ENCODE results near the gene GNGT2. TPM values are rescaled to one million over a fixed set of nuclear protein-coding genes. Genes with fewer than 3 reads are reported as not detected.
A peak's percentile ranks its signal among the peaks of the same experiment; 100 is the strongest.

Gene GNGT2
- total and polyA plus RNA-seq, 2 of the 4 experiments (the other 2 are of a cell fraction): 0.18 to 0.79 TPM

- Histone ChIP-seq H3K9me1 (ENCODE audit: insufficient read depth, low read length) (no peaks in the 10 kb centered on the region), H3K36me3 (ENCODE audit: control insufficient read depth, insufficient read depth, low read length) (no peaks in the 10 kb centered on the region), H2BK120ac (ENCODE audit: low read depth, low read length) (no peak overlapping the region), H4K91ac (ENCODE audit: insufficient read depth, low read depth, low read length) (no peak overlapping the region), H2AK9ac (replicated peaks; ENCODE audit: low read depth, low read length, poor library complexity) (no peak overlapping the region), H3K4me3 (ENCODE audit: insufficient read depth, low read depth, low read length) (no peak overlapping the region), H3K56ac (ENCODE audit: extremely low read depth, insufficient read depth, low read length) (no peak overlapping the region), H3K23ac (ENCODE audit: low read depth, low read length) (no peak overlapping the region), H3K27me3 (ENCODE audit: control insufficient read depth, insufficient read depth, low read length) (peaks cover 7% of the 10 kb centered on the region; the same call in 1 of the 2 replicates), H2BK5ac (ENCODE audit: low read depth, low read length, poor library complexity, severe bottlenecking) (no peak overlapping the region), H2AK5ac (ENCODE audit: low read depth, low read length) (no peak overlapping the region), H4K20me1 (ENCODE audit: insufficient read depth, low read length) (no peaks in the 10 kb centered on the region), H2AFZ (replicated peaks; ENCODE audit: low read length, poor library complexity) (peak overlapping the region; percentile 51), H3K14ac (replicated peaks; ENCODE audit: low read depth, low read length) (no peak overlapping the region), H3K4ac (ENCODE audit: low read depth, low read length) (no peak overlapping the region), H4K8ac (ENCODE audit: low read depth in 2 of 2, low read length in 2 of 2) (no peak overlapping the region), H3K79me1 (ENCODE audit: low read depth in 1 of 2, low read length in 2 of 2) (no peaks in the 10 kb centered on the region), H4K5ac (ENCODE audit: low read depth, low read length) (no peak overlapping the region), H3K27ac (ENCODE audit: insufficient read depth, low read length) (no peak overlapping the region), H2BK15ac (ENCODE audit: low read depth, low read length) (no peak overlapping the region), H3K9ac (ENCODE audit: low read depth, low read length) (no peak overlapping the region), H3K9me3 (ENCODE audit: control insufficient read depth, insufficient read depth, low read length) (no peaks in the 10 kb centered on the region), H3K18ac (ENCODE audit: low read depth, low read length) (no peak overlapping the region), H3K4me2 (ENCODE audit: low read depth, low read length) (no peak overlapping the region), H2BK20ac (ENCODE audit: low read depth, low read length) (no peak overlapping the region), H3K4me1 (ENCODE audit: control insufficient read depth, insufficient read depth, low read length) (no peaks in the 10 kb centered on the region)
- dilution Hi-C loops (cut with HindIII; ENCODE audit: low sequenced_read_pairs, unreplicated experiment) (no loop called here), in situ Hi-C loops (cut with MboI; ENCODE audit: low sequenced_read_pairs) (no loop called here), intact Hi-C loops (cut with micrococcal nuclease) (no loop called here)
- TF ChIP-seq CEBPB (IDR thresholded peaks at IDR 0.05; ENCODE audit: low read depth, low read length) (no peak), ELK1 (IDR thresholded peaks at IDR 0.05; ENCODE audit: borderline replicate concordance, low read depth, low read length) (no peak), USF2 (IDR thresholded peaks at IDR 0.05; ENCODE audit: low read depth, low read length) (no peak), BHLHE40 (IDR thresholded peaks at IDR 0.05; ENCODE audit: low read depth, low read length) (no peak), NFE2L2 (IDR thresholded peaks at IDR 0.05; ENCODE audit: low read depth, low read length) (no peak), CHD1 (IDR thresholded peaks at IDR 0.05; ENCODE audit: low read depth, low read length) (no peak), RAD21 (IDR thresholded peaks at IDR 0.05; ENCODE audit: low read length) (no peak), MXI1 (IDR thresholded peaks at IDR 0.05; ENCODE audit: borderline replicate concordance, low read depth, low read length) (no peak), FOS (IDR thresholded peaks at IDR 0.05; ENCODE audit: low read depth, low read length) (no peak), POLR2A (IDR thresholded peaks at IDR 0.05; ENCODE audit: low read depth, low read length) (no peak), MAZ (IDR thresholded peaks at IDR 0.05; ENCODE audit: borderline replicate concordance, low read depth, low read length) (no peak), SMC3 (IDR thresholded peaks at IDR 0.05; ENCODE audit: low read depth, low read length) (no peak), MAFK (IDR thresholded peaks at IDR 0.05; ENCODE audit: low read depth, low read length) (no peak), CTCF (conservative IDR thresholded peaks at IDR 0.05; ENCODE audit: low read depth, low read length) (no peak), RCOR1 (IDR thresholded peaks at IDR 0.05; ENCODE audit: insufficient replicate concordance, low read length) (no peak), RFX5 (IDR thresholded peaks at IDR 0.05; ENCODE audit: low read depth, low read length) (no peak)
- POLR2A ChIA-PET (ENCODE audit: unreplicated experiment): no interaction called here
- DNase-seq (no peak), ATAC-seq (ENCODE audit: low read depth) (no peak)
- WGBS, 2 experiments (ENCODE audit: extremely low coverage in 2 of 2, insufficient read length in 1 of 2): no CpG with 5 or more reads among the region's 5 CpGs
- CTCF ChIA-PET: no interaction called here
- no TSS peak for BruUV-seq (replicated peaks)
Measured at GRCh38 chr17:49255125-49255524, 44.8 kb upstream of the GNGT2 start.

All from IMR-90 (cell line).